NCI-H82 treated with DMSO at 0.1 percent for 48 hours (cell line): ENCODE data around the gene RNF145.

Source experiments
- DNase-seq: peaks from one replicate; lab custom pipeline; 2025; ENCODE audit not compliant: unreplicated experiment; lab: John Stamatoyannopoulos, UW

RNF145 gene

DNA sequence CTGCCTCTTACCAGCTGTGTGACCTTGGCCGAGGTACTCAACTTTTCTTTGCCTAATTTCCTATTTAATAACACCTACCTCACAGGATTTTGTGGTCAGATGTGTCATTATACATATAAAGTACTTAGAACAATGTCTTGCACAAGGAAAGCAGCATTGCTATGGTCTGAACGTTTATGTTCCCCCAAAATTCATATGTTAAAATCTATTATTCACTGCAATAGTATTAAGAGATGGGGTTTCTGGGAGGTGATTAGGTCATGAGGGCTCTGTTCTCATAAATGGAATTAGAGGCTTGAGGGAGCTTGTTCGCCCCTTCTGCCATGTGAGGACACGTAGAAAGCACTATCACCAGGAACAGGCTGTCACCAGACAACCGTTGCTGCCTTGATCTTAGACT lies 10.9 kb upstream of the RNF145 start:
- no peak for DNase-seq

DNA sequence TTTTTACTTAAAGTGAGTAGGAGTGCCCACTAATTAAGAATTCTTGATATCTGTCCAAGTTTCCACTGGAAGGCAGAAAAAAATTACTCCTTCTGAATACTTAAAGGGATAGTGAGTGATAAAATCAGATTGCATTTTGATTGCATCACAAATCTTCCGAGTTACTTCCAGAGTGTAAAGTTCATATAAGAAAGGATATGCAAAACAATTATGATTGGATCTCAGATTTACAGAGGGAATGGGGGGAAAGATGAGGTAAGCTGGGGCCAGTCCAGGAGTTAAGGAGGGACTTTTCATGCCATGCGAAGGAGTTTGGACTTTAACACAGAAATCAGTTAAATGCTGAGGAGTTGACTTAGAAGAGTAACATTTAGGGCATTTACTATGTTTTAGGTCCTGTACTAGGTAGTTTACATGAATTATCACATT lies 9.3 kb upstream of the RNF145 start:
- no peak for DNase-seq

DNA sequence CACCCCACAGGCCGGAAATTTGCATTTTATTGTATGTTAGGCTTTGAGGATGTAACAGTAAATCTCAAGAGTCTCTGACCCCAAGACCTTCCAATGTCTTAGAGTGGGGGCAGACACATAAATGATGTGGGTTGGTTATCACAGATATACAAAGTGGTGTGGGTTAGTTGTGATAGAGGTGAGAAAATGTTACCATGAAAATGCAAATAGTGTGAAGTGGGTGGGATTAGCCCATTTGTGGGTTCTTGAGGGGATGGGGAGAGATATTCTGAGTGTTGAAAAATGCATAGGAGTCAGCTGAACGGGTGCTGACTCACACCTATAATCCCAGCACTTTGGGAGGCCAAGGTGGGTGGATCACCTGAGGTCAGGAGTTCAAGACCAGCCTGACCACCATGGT lies 7.9 kb upstream of the RNF145 start:
- no peak for DNase-seq

DNA sequence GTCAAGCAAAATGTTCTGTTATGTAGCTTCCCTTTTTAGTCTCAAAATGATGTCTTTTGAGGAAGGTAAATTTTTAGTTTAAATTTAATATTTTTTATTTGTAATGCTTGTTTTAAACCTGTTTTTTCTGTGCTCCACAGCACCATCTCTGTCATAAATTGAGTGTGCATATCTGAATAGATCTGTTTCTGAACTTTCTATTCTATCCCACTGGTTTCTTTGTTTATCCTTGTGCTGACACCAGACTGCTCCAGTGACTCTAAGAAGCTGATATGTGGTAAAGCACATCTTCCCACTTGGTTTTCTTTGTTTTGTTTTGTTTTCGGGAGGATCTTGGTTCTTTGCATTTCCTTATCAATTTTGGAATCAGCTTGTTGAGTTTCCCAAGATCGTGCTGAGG lies 7.1 kb upstream of the RNF145 start:
- DNase-seq = no peak

DNA sequence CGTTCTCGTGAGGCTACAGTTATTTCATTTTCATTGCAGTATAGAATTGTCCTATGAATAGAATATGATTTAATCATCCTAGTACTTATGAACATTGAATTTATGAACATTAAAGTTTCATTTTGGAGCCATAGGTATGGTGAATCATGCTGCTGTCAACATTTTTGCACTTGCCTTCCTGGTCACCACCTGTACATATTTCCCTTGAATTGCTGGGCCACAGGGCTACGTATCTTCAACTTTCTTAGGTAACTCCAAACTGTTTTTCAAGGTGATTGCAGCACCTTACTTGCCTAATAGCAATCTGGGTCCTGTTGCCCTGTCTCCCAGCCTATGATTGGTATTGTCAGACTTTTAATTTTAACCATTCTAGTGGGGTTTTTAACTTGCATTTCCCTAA lies 6.5 kb upstream of the RNF145 start:
- no peak for DNase-seq

DNA sequence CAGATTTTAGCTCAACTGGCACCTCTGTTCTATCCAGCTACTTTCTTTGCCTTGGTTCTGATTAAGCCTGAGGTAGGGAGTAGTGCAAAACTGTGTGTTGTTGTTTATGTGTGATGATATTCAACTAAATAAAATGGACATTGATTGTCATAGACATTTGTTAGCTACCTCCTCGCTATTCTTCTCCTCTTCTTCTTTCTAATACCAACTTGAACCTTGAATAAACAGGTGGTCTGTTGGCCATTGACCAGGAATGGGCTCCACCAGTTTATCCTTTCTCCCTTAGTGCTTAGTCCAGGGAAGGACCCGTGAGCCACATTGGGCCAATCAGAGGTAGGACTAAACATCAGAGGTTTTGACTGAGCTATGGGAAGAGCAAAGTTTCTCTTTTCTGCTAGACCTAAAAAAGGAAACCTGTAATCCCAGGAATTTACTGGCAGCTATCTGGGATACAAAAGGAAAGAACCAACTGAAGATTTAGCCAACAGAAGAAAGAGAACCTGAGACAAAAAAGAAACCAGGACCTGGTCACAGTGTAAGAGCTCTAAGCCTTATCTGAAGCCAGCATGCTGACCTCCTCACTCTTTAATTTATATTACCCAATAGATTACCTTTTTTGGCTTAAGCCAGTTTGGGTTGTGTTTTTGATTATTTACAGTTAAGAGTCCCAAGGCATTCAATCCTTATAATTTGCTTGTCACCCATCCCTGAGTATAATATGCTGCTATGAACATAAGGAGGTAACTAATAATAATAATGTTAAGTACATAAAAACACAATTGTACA lies 5.3 kb upstream of the RNF145 start:
- no peak for DNase-seq

DNA sequence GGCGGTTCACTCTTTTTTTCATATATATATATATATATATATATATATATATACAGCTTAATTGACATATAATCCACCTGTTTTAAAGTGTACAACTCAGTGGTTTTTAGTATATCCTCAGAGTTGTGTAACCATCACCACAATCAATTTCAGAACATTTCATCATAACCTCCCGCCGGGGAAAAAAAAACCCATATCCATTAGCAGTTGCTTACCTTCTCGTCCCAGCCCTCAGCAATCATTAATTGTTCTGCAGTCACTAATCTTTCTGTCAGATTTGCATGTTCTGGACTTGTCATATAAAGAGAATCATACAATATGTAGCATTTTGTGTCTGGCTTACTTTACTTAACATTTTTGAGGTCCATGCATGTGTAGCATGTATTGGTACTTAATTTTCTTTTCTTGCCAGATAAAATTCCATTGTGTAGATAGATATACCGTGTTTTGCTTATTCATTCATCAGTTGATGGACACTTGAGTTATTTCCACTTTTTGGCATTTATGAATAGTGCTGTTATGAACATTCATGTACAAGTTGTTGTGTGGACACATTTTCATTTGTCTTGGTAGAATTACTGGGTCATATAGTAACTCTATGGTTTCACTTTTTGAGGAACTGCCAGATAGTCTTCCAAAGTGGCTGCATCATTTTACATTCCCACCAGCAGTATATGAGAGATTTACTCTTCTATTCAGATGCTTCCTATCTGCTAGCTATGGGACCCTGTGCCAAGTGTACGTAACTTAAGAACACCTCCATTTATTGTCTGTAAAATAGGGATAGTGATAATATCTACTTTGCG lies 3.5 kb upstream of the RNF145 start:
- DNase-seq = no peak

DNA sequence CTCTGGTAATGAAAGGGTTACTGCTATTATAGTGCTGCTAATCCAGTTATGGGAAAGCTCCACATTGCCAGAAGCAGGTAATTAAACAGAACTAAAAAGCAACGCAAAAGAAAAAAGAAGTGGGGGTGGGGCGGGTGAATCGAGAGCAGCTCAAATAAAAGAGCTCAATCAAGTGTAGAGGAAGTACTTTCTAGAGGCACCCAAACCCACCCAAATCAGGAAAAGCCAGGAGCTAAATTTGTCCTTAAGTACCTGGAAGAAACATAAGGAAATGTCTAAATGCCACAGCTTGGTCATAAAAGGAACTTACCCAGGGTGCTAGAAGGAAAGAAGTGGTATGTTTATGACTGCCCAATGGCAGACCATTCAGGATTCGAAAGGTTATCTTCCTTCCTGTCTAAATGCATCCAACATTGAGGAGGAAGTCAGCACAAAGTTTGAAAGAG lies 2.4 kb upstream of the RNF145 start:
- peak; percentile 85 for DNase-seq

DNA sequence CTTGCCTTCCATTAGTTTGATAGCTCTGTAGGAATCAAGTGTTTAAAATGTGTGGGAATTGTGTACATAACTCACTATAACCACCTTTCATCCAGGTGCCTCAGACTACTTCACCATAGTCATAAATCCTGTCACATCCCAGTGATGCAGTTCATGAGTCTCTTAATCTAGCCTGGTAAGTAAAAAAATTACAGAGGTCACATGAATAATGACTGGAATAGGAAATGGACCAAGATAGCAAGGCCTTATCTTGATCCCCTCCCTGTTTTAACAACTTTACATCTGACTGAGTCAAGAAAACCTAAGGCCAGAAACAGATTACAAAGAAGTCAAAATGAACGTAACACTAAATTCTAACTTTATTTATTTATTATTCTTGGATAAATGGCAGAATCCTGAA lies 1.5 kb upstream of the RNF145 start:
- DNase-seq = no peak

DNA sequence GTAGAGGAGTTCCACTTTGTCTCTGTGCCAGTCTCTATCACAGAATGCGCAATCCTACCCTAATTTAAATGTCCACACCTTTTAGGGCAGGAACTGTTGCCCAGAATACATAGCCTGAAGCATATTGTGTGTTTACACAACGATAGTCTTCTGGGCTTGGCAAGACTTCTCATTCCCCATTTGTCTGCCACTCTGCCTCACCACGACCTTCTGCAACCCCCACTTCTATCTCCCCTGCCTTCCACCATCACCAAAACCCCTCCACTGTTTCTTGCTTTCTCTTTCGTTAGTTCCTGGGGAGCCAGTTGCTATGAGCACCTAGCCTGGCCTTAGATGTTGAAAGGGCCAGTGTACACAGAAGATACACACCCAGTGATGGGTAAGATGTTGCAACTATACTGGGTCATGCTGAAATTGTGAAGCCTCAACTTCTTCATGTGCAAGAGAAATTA lies 883 bp upstream of the RNF145 start:
- no peak for DNase-seq

DNA sequence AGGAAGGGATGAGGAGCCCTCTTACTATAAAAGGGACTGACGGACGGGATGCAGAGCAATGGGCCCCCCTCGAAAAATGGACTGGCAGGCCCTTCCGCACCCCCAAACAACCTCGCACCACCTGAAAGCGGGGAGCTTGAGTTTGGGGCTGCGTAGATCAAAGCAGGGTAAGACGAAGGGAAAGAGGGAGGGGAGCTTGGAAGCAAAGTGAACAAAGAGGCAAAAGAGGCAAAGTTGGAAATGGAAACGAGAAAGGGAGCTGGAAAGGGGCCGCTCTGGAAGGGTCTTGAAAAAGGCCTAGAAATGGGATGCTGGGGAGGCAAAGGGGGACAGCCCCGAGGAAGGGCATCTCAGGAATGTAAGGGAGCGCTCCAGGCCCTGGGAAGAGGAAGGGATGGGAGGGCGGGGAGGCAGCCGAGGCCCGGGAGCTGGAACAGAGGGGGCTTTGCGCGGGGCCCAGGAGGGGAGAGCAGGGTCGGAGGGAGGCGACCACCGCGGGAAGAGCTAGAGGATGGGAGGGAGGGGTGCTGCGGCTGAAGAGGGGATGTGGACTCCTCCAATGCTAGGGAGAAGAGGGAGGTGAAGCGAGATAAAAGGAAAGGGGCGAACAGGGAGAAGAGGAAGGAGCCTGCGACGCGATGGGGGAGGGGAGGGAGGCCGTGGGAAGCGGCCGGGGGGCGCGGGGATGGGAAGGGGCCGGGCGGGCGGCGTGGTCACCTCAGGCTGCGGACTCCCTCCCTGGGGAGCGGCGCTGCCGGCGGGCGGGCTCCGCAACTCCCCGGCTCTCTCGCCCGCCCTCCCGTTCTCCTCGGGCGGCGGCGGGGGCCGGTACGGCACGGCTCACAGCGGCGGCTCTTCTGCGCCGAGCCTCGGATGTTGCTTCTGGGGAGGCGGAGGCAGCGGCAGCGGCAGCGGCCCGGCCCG lies 577 bp downstream of the RNF145 start:
- DNase-seq = no peak

DNA sequence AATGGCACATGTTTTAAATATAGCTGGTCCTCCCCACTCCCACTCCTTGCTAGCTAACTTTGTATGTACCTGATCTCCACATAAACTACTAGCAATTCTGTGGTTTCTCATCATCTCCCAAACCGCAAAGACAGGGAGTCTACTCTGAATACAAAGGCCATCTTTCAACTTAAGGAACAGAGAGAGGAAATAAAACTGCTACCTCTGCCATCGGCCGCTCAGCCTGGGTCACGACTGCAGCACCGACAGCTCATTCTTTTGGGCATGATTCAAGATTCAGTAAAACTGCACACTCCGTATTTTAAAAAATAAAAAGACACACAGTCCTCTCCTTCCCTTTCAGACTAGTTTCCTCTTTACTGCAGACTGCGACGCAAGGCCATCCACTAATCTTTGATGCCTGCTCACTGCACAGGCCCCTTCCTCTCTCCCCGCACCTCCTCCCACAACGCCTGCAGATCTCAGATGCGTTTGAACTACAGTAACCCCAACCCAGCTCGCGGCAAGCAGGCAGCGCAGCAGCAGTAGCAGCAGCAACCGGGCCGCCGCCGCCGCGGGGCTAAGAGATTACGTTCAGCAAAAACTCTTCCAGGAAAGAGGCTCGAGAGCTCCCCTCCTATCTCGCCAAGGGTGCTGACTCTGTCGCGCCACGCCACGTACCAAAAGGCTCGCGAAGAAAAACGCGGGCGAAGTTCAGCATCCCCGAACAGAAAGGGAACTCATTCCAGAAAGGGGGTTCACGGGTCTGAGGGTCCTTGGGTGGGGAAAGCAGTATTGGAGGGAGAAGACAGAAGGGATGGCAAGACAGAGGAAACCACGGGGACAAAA lies 1.5 kb downstream of the RNF145 start:
- peak; percentile 60 for DNase-seq

DNA sequence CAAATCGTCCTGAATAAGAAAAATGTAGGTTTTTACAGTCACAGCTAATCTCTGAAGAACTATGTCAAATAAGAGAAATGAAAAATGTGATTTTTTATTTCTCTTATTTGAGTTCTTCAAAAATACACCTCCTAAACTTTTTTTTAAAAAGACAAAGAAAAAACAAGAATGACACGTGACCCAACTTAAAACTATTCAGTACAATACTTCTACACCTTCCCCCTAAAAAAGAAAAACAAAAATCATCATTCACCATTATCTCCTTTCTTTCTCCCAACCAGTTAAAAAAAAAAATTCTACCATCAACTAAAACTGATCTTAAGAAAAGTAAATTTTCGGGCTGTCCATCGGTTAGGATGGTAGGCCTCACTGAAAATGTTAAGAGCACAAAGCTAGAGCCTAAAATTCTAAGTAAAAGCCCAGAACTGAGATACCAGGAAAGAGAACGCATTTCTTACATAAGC lies 2.1 kb downstream of the RNF145 start:
- no peak for DNase-seq

DNA sequence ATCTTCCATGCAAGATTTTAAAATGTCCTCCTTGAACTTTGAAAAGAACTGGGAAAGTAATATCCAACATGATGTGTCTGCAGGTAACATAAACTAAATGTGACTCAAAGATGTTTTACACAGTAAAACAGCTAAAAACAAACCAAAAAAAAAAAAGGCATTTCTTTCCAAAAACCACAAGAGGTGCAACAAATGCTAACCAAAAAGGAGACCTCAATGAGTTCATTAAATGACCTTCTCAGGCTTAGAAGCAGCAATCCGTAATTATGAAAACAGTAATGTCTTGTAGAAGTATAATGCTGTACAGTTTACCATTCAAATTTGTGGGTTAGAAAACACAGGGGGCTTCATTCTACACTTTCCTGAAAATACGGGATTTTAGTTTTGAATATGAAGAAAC lies 2.5 kb downstream of the RNF145 start:
- no peak for DNase-seq

DNA sequence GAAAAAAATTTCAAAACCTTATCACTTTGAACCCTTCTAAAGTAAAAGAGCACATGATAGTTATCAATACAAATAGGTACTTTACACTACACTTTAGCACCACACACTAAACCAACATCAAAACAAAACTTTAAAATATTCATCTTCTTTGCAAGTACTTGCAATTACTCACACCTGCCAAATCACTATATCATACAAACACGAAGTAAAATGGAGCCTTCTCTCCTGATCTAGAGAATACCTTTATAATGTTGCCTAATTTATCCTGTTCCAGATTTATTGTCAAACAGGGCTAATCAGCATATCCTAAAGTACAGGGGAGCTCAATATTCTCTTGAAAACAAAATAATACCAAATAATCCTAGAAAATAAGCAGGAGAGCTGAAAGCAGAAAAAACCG lies 3.0 kb downstream of the RNF145 start:
- DNase-seq = no peak

DNA sequence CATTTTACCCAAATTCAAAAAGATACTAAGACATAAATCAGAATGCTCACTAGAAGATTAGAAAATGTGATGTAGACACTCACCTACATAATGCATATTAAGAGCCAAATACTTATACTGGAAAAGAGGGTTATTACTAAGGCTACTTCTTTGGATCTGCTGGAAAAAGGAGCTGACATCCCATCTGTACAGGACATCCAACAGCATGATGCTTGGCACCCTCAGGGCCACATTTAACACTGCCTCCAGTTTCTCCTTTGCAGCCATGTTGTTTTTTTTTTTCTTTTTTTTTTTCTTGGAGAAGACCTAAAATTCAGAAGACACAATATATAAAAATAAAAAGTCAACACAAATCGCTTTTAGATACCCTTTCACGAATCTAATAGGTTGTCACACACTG lies 6.0 kb downstream of the RNF145 start:
- no peak for DNase-seq

DNA sequence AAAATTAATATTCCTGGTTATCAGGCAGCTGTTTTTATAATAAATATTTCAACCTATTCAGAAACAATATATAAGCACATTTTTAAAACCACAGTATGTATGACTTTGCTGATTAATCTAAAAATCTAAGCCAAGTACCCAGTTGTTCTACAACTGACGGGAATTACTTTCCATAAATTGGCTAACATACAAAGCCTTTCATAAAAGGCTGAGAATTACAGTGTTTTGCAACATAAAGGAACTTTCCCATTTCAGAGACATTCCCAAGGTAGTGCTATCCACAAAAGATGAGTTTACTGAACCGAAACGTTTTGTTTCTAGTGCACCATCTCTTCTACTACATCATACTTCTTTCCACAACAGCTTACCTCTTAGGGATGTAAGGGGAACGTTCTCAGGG lies 7.2 kb downstream of the RNF145 start:
- no peak for DNase-seq

DNA sequence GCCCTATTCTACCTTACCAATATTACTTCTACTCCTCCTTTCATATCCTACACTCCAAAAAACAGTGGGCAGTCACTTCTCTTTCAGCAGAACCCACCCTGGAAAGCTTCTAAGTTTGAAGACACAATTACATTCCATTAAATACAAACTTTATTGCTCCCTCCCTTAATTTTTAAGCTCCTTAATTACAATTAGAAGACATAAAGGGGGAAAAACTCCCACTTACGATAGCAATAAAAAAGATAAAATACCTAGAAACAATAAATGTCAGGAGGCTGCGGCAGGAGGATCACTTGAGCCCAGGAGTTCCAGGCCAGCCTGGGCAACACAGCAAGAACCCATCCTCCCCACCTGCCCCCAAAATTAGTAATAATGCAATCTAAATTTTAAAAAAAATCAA lies 9.6 kb downstream of the RNF145 start:
- DNase-seq = no peak

DNA sequence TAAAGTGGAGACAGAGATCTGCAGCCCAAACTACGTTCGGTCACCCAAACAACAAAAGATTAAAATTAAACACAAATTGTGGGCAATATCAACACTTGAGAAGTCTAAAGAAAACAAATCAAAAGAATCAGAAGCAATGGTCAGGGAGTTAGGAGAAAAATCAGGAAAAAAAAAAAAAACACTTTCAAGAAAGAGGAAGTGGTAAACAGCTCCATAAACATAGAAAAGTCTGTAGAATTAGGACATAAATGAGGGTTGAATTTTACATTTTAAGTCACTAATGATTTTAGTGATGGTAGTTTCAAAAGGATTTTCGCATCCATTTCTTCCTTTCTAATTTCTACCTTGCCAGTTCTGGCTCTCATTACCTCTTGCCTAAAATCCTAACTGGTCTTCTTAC lies 10.1 kb downstream of the RNF145 start:
- no peak for DNase-seq
